HG03565 (cell line): ENCODE measurements around the gene PREX1.

Experiments used
- ATAC-seq: cut with Tn5 transposase; IDR thresholded peaks from one replicate; pipeline ENCODE4 v1.9.1; 2021; ENCODE audit warnings: mild to moderate bottlenecking, moderate library complexity; ENCODE audit not compliant: unreplicated experiment

The PREX1 gene

DNA sequence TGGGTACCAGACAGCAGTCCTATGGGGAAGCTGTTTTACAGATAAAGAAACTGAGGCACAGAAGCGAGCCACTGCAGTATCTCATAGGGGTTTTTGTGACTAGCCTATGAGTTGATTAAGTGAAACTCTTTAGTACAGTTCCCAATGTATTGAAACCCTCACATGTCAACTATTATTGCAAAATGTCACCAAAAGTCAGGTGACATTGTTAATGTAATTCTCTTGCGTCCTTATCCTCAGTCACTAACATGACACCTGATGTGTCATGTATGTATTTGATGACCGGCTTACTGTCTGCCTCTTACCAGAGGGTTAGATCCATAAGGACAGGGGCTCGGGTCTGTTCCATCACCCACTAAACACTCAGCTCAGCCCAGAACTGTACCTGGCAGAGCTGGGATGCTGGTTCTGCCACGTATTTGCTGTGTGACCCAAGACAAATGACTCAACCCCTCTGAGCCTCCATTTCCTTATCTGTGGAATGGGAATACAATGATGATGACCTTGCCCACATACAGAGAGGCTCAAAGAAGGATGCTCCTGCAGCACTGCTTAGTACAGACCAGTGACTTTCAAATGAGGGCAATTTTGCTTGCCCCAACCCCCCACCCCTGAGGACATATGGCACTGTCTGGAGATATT lies 32.9 kb downstream of the PREX1 start:
- ATAC-seq, result no peak

- ATAC-seq, result no peak
Measured at GRCh38 chr20:48794360-48794759, 33.4 kb downstream of the PREX1 start.

DNA sequence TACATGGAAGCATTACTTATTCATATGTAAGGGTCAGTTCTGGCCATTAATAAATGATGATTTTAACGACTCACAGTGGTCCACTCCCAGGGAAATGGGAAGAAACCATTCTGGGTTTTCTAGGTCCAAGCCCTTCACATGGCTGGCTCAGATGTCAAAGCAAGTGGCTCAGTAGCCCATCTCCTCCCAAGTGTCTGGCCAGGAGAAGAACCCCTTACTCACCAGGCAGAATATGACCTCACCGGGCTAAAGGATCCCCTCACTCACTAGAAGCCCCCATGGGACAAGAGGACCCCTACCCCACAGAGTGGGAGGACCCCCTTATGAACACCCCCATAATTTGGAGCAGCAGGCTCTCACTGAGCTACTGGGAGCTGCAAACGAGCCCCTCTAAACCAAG lies 34.0 kb downstream of the PREX1 start:
- no peak for ATAC-seq

GRCh38 chr20:48791666-48792071 lies 36.1 kb downstream of the PREX1 start:
- ATAC-seq, result no peak

DNA sequence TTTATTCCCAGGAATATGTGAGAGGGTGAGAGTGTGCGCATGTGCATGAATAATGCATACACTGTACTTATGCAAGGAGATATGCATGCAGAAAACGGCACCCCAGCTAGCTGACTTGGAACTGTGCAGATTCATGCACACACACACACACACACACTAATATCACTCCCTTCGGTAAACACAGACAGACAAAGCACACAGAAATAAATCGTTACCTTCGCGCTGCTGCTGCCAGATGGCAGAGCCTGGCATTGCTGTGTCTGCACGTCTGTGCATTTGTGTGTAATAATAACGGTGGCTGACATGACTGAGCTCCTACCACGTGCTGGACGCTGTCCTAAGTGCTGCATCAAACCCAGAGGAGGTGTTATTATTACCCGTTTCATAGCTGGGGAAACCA lies 36.8 kb downstream of the PREX1 start:
- no peak for ATAC-seq

DNA sequence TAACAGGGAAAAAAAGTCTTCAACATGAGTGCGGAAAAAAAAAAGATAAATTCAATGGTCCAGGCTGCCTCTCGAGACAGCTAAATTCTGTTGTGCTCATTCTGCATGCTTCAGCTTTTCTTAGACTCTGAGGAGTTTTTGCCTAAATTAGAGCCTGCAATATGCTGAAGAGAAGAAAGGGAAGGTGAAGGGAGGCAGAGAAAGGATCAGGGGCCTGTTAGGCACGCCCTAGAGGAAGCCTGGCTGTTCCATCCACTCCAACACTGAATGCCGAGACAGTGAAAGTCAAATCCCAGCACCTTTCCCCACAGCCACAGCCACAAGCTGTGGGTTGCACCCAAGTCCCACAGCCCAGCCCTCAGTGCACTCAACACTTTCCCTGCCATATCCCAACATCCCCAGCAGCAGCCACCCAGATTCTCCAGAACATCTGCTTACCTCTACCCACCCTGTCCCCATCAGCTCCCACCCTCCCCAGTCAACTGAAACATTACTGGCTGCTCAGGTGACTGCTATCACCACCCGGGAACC lies 37.3 kb downstream of the PREX1 start:
- ATAC-seq, result no peak

DNA sequence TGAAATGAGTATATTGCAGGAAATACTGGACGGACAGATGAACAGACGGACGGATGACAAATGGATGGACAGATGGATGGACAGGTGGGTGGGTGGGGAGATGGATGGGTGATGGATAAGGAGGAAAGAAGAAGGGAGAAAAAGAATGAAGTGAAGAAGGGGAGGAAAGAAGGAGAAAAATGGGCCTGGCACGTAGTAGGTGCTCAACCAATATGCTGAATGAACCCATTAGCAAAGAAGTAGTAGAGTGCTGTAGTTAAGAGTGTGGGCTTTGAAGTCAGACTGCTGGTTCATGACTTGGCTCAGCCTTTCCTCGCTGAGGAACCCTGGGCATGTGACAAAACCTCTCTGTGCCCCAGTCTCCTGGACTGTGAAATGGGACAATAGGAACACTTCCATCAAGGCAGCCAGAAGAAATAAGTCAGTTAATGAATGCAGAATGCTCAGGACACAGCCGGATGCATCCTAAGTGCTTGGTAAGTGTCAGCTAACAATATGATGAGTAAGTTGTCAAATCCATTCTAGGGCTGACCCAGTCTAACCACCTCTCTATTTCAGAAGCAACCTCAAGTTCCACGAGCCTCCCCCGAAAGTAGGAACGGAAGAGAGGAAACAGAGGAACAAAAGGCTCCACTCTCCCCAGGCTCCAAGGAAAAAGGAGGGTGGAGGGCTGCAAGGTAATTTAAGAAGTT lies 37.9 kb downstream of the PREX1 start:
- ATAC-seq, result no peak

DNA sequence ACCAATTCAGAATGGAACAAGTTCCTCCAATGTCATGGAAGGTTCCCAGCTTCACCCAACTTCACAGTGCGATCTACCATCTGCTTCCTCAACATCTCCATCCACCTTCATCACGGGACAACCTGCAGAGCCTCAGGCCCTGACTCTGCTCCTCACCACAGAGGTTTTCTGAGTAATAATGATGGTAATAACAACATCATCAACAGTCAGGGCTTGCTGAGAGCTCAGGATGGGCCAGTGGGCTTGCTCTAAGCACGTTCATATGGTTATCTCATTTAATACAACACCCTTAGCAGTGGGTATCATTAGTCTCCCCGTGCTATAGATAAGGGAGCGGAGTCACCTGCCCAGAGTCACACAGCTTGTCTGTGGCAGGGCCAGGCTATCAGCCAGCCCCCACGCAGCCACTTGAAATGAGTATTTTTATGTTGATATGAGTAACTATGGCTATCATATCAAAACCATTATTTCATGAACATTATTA lies 38.6 kb downstream of the PREX1 start:
- peak; percentile 20 for ATAC-seq

- peak; percentile 24 for ATAC-seq
Measured at GRCh38 chr20:48788486-48789072, 39.2 kb downstream of the PREX1 start.

- no peak for ATAC-seq
Measured at GRCh38 chr20:48787861-48788375, 39.9 kb downstream of the PREX1 start.

- ATAC-seq, result no peak
Measured at GRCh38 chr20:48786951-48787705, 40.7 kb downstream of the PREX1 start.

DNA sequence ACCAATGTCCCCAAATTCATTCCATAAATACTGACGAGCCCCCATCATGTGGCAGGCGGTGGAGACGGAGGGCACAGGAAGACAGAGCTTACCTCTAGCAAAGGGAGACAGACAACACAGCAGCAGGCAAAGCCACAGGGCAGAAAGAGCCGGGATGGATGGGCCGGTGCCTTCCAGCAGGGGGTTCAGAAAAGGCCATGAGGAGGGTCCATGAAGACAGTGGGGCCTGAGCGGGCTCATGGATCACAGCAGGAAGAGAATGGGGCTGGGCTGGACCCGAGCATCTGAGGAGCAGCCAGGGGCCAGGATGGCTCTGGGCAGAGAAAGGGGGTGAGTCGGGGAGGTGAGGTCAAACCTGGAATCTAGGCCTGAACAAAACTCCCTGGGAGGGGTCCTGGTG lies 42.0 kb downstream of the PREX1 start:
- no peak for ATAC-seq

DNA sequence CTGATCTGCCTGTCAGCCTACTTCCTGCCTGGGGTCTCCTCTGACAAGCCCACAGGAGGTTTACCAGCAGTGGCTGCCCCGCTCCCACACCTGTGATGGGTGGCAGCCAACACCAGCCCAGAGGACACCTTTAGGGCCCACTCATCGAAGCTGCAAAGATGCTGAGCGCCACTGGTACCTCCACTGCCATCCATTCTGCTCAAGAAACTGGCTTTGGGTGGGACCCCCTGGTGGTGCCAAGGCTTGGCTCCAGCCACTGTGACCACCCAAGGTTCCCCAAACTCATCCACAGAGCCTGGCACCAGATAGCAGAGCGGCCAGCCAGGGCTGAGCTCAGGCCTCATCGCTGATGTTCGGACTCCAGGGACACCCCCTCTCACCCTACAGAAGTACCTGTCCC lies 42.5 kb downstream of the PREX1 start:
- no peak for ATAC-seq

DNA sequence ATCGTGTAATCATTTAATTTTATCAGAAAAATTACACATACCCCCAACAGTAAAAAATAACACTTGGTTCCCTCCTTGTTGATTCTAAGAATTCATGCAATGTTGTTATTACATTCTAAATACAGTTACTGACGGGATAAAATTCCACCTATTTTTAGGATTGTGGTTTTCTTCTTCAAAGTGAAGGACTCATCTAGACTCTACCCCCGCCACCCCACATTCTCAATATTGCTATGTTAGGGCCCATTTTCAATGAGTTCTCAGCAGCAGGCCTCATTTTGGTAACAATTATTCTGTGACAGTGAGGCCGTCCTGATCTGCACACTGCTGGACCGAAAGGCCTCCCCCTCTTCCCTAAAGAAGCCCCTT lies 43.5 kb downstream of the PREX1 start:
- ATAC-seq, result no peak

- ATAC-seq, result no peak
Measured at GRCh38 chr20:48783533-48784272, 44.1 kb downstream of the PREX1 start.

DNA sequence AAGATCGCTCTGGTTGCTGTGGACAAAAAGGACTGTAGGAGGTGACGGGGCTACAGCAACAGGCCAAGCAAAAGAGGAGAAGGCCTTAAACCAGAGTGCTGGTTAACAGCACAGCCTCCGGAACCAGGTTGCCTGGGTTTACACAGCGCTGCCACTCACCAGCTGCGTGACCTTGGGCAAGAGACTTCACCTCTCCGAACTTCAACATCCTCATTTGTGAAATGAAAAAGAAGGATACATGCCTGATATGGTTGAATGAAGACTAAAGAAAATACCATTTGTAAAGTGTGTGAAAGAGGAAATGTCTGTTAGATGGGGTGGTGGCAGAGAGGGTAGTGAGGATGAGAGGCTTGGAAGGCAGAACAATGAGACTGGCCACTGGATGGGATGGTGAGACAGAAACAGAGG lies 44.9 kb downstream of the PREX1 start:
- ATAC-seq, result no peak

DNA sequence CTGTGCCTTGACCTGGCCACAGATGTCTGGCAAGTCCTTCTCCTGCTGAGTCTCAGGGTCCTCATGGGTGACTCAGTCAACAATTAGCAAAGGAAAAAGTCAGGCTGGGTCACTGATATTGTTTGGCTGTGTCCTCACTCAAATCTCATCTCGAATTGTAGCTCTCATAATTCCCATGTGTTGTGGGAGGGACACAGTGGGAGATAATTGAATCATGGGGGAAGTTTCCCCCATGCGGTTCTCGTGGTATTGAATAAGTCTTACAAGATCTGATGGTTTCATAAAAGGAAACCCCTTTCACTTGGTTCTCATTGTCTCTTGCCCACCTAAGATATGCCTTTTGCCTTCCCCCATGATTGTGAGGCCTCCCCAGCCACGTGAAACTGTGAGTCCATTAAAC lies 45.7 kb downstream of the PREX1 start:
- ATAC-seq, result no peak

- no peak for ATAC-seq
Measured at GRCh38 chr20:48781634-48782033, 46.2 kb downstream of the PREX1 start.

GRCh38 chr20:48779435-48779834 lies 48.4 kb downstream of the PREX1 start:
- no peak for ATAC-seq

GRCh38 chr20:48777821-48778220 lies 50.0 kb downstream of the PREX1 start:
- ATAC-seq, result no peak
